H4 (cell line): ENCODE results near the gene DHRSX. TPM values are rescaled to one million over a fixed set of nuclear protein-coding genes. Genes with fewer than 3 reads are reported as not detected.
"Not testable (repeated sequence)": the region's sequence is repeated elsewhere in the genome, so short reads cannot be mapped to it uniquely, and the experiment has no call there.

ENCODE experiments used
- DNase-seq: peaks from one replicate; pipeline ENCODE4 v3.0.0-alpha.2; 2015; ENCODE audit warnings: low spot score
- total RNA-seq: library from RNA; depleted of rRNA; stranded (reverse); fragments of >200 nt; shearing (Covaris generic); gene quantifications from 2 replicates; pipeline ENCODE4 v1.2.3, GENCODE V29; 2014

The DHRSX gene
- total RNA-seq, 1 experiment from 2014 or later = 37.1 TPM

- DNase-seq = no peak
Observed at GRCh38 chrX:2520539-2520938, 19.8 kb upstream of the DHRSX start.

- DNase-seq = not testable (repeated sequence)
Observed at GRCh38 chrX:2519638-2520037, 18.9 kb upstream of the DHRSX start.

GRCh38 chrX:2517055-2517454 is 16.3 kb upstream of the DHRSX start:
- DNase-seq = no peak

GRCh38 chrX:2516623-2517022 is 15.8 kb upstream of the DHRSX start:
- DNase-seq = no peak

GRCh38 chrX:2514131-2514530 is 13.4 kb upstream of the DHRSX start:
- DNase-seq = no peak

GRCh38 chrX:2513121-2513664 is 12.4 kb upstream of the DHRSX start:
- no peak for DNase-seq

GRCh38 chrX:2512501-2512900 is 11.7 kb upstream of the DHRSX start:
- DNase-seq = no peak

GRCh38 chrX:2511326-2511725 is 10.6 kb upstream of the DHRSX start:
- no peak for DNase-seq

GRCh38 chrX:2508648-2509335 is 8.0 kb upstream of the DHRSX start:
- no peak for DNase-seq

- DNase-seq = no peak
Observed at GRCh38 chrX:2507904-2508627, 7.3 kb upstream of the DHRSX start.

- DNase-seq = no peak
Observed at GRCh38 chrX:2507196-2507595, 6.4 kb upstream of the DHRSX start.

- not testable (repeated sequence) for DNase-seq
Observed at GRCh38 chrX:2505341-2505740, 4.6 kb upstream of the DHRSX start.

- DNase-seq = no peak
Observed at GRCh38 chrX:2504706-2505332, 4.0 kb upstream of the DHRSX start.

- no peak for DNase-seq
Observed at GRCh38 chrX:2503591-2504500, 3.1 kb upstream of the DHRSX start.

- peak; percentile 67 for DNase-seq
Observed at GRCh38 chrX:2502668-2503519, 2.1 kb upstream of the DHRSX start.

- DNase-seq = no peak
Observed at GRCh38 chrX:2502120-2502667, 1.4 kb upstream of the DHRSX start.

GRCh38 chrX:2501559-2502102 is 855 bp upstream of the DHRSX start:
- DNase-seq = no peak

- peak; percentile 40 for DNase-seq
Observed at GRCh38 chrX:2500091-2500802, 529 bp downstream of the DHRSX start.

GRCh38 chrX:2499507-2499906 is 1.3 kb downstream of the DHRSX start:
- DNase-seq = no peak
